GM19463 (cell line): ENCODE data around the gene NCOA6.
"Not testable (repeated sequence)": the region's sequence is repeated elsewhere in the genome, so short reads cannot be mapped to it uniquely, and the experiment has no call there.

Source experiments
- ATAC-seq: cut with Tn5 transposase; IDR thresholded peaks from one replicate; pipeline ENCODE4 v1.9.1; 2021; ENCODE audit warnings: mild to moderate bottlenecking, moderate library complexity; ENCODE audit not compliant: unreplicated experiment

NCOA6 gene

DNA sequence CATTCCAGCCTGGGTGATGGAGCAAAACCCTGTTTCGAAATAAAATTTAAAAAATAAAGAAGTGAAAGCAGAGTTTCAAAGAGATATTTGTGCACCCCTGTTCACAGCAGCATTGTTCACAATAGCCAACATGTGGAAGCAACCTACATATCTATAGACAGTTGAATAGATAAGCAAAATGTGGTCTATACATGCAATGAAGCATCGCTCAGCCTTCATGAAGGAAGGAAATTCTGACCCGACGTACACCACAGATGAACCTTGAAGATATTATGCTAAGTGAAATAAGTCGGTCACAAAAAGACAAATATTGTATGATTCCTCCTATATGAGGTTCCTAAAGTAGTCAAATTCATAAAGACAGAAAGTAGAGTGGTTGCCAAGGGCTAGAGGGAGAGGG, 6.5 kb upstream of the NCOA6 start:
- ATAC-seq: no peak

DNA sequence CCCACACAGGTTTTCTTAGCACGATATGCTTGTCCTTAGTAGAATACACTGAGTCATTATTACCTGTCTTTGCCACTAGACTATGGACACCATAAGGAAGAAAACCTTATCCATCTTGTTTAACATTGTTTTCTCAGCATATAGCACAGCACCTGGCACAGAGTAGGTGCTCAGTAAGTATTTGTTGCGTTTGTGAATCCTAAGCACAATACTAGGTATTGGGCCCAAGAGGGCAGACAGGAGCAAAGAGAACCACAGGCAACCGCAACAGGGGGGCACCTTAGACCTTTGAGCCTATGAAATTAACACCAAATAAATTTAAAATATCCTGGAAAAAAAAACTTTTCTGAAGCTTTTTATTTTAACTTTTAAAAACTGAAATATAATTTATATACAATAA, 3.7 kb upstream of the NCOA6 start:
- no peak for ATAC-seq

GRCh38 chr20:34824806-34825529, 483 bp downstream of the NCOA6 start:
- peak; percentile 81 for ATAC-seq

- ATAC-seq: no peak
Observed at GRCh38 chr20:34824452-34824805, 1.0 kb downstream of the NCOA6 start.

DNA sequence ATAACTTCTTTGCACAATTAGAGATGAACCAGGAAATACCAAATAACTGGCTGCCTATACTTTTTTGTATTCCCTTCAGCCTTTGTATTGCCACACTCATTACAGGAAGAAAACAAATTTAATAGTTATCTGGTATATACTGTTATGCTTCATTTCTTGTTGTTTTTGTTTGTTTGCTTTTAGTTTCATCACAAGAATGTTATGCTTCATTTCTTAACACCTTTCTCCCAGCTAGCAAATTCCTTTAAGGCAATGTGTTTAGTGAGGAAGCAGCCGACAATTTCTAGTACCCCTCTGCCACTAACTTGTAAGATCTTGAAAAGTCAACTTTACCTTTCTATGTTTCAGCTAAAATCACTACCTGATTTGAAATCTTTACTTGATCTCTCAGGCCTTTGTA, 1.4 kb downstream of the NCOA6 start:
- ATAC-seq: no peak

GRCh38 chr20:34820805-34821578, 4.5 kb downstream of the NCOA6 start:
- ATAC-seq: no peak

- ATAC-seq: no peak
Observed at GRCh38 chr20:34817801-34818200, 7.7 kb downstream of the NCOA6 start.

DNA sequence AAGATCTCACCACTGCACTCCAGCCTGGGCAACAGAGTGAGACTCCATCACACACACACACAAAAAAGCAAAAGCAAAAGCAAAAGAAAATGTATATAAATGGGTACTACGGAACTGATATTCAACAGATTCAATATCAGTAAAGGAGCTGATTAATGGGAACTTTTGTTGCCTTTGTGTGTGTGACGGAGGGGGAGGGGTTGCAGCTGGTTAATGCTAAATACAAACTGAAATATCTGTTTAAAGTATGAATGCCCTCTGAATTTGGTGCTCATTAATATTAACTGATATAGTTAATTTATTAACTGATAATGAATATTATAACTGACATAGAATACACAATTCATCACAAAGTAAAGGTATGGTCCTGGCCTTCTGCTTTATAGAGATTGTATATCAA, 8.4 kb downstream of the NCOA6 start:
- no peak for ATAC-seq

GRCh38 chr20:34815636-34816035, 9.8 kb downstream of the NCOA6 start:
- ATAC-seq: no peak

- ATAC-seq: no peak
Observed at GRCh38 chr20:34808583-34808982, 16.9 kb downstream of the NCOA6 start.

GRCh38 chr20:34807944-34808465, 17.4 kb downstream of the NCOA6 start:
- ATAC-seq: not testable (repeated sequence)

DNA sequence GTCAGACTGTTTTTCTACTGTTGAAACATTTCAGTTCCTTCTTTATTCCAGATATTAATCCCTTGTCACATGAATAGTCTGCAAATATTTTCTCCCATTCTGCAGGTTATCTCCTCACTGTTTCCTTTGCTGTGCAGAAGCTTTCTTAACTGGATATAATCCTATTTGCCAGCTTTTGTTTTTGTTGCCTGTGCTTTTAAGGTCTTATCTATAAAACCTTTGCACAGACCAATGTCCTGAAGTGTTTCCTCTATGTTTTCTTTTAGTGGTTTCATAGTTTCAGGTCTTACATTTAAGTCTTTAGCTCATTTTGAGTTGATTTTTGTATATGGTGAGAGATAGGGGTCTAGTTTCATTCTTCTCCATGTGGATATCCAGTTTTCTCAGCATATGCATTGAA, 19.2 kb downstream of the NCOA6 start:
- no peak for ATAC-seq

GRCh38 chr20:34798871-34799270, 26.6 kb downstream of the NCOA6 start:
- ATAC-seq: no peak

GRCh38 chr20:34798328-34798727, 27.1 kb downstream of the NCOA6 start:
- ATAC-seq: no peak

DNA sequence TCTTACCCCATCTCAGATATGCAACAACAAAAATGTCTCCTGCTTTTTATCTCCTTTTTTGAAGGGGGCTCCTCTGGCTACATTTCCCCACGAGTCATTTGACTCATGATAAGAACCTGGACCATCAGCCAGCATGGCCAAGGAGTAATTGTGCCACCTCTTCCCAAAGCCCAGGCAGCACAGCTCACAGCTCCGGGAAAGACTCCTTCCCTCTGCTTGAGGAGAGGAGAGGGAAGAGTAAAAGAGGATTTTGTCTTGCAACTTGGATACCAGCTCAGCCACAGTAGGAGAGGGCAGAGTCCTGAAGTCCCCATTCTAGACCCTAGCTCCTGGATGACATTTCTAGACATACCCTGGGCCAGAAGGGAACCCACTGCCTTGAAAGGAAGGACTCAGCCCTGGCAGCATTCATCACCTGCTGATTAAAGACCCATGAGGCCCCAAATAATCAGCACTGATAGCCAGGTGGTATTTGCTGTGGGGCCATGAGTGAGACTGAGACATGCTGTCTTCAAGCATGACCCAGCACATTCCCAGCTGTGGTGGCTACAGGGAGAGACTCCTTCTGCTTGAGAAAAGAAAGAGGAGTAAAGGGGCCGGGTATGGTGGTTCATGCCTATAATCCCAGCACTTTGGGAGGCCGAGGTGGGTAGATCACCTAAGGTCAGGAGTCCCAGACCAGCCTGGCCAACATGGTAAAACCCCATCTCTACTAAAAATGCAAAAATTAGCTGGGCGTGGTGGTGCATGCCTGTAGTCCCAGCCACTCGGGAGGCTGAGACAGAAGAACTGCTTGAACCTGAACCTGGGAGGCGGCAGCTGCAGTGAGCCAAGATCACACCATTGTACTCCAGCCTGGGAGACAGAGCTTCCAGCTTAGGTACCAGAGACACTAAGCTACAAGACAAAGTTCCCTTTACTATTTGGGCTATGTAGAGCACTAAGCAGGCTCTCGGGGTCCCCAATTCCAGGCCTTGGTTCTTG, 28.1 kb downstream of the NCOA6 start:
- ATAC-seq: no peak

DNA sequence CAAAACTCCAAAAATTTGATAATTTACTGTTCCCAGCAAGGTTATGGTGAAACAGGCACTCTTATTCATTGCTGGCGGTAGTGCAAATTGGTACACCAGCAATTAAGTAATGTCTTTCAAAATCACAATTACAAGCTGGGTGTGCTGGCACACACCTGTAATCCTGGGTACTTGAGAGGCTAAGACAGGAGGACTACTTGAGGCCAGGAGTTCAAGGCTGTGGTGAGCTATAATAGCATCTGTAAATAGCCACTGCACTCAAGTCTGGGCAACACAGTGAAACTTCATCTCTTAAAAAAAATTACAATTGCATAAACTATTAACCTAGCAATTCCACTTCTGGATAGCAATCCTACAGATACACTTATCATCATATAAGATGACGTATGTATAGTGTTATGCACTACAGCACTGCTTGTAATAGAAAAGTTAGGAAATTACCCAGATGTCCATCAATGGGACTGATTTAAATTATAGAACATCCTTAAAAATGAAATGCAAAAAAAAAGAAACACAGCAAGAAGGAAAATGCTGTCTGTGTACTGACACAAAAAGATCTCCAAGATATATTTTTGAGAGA, 31.4 kb downstream of the NCOA6 start:
- ATAC-seq: no peak

GRCh38 chr20:34792687-34793363, 32.6 kb downstream of the NCOA6 start:
- ATAC-seq: no peak

GRCh38 chr20:34791289-34792020, 34.0 kb downstream of the NCOA6 start:
- no peak for ATAC-seq

DNA sequence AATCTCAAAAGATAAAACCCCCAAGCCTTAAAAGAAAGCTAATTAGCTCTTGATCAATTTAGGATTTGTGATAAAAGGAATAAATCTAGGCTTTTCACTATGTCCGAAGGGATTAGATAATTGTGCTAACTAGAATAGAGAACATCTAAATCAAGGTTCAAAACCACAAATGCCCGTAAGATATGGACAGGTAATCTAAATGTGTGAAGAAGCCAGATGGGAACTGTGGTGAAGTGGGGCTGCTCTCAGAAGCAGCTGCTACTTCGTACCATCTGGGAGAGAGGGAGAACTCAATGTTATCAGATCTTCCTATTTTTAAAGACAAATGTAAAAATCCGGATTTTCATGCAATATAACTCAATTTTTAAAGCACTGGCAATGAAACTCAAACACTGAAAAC, 44.2 kb downstream of the NCOA6 start:
- no peak for ATAC-seq

- not testable (repeated sequence) for ATAC-seq
Observed at GRCh38 chr20:34780291-34780690, 45.2 kb downstream of the NCOA6 start.
